Stimulated activated CD4-positive, alpha-beta T cell treated with anti-CD3 and anti-CD28 coated beads, Interleukin-15, amount 100 ng/mL, for 24 hours (primary cell): Measurements from ENCODE around the gene NAA10.
A peak's percentile ranks its signal among the peaks of the same experiment; 100 is the strongest.

Experiments used
- DNase-seq: peaks from one replicate; pipeline ENCODE4 v3.0.0-alpha.2; 2020

The NAA10 gene

GRCh38 chrX:153906126-153906917 is 28.5 kb downstream of the NAA10 start:
- DNase-seq: no peak

DNA sequence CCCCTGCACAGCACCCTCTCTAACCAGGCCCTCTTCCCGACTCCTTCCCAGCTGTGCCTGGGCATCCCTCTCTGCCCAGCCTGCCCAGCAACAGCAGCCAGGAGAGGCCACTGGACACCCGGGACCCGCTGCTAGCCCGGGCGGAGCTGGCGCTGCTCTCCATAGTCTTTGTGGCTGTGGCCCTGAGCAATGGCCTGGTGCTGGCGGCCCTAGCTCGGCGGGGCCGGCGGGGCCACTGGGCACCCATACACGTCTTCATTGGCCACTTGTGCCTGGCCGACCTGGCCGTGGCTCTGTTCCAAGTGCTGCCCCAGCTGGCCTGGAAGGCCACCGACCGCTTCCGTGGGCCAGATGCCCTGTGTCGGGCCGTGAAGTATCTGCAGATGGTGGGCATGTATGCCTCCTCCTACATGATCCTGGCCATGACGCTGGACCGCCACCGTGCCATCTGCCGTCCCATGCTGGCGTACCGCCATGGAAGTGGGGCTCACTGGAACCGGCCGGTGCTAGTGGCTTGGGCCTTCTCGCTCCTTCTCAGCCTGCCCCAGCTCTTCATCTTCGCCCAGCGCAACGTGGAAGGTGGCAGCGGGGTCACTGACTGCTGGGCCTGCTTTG is 29.2 kb downstream of the NAA10 start:
- no peak for DNase-seq

DNA sequence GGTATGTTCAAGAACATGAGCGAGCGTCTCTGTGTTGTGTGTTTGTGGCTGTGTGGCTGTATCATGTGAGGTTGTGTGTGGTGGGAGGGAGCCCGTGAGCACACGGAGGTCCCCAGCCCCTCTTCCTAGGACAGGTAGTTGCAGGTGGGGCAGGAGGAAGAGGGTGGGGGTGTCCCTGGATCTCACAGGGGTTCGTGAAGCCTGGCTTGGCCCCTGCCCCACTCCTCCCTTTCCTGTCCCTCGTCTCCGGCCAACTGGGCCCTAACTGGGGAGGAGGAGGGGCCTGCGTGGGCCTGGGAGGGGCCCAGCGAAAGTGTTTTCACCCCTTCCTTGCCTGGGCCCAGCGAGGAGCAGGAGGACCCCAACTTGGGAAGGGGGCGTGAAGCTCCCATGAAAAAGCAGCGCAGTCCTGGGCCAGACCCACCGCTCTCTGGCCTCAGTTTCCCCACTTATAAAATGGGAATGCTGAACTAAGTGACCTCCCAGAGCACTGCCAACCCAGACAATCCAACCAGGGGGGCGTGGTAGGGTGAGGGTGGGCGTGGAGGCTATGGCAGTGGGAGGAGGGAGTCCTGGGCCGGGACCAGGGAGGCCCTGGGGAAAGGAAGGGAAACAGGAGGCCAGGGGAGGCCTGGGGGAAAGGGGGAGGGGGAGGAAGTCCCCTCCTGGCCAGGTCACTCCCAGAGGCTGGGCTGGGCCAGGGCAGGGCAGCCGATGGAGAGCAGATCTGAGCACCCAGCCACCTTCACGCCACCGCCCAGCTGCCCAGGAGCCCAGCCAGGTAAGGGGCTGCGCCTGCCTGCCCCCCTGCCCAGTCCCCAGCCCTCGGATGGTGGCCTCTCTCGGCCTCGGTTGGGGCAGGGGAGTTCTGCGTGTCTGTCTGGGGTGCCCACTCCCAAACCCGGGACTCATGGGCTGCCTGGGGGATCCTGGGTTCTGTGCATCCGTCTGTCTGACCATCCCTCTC is 30.6 kb downstream of the NAA10 start, which contains the start of gene AVPR2:
Gene AVPR2, plus strand, starts transcription at position 683 of the 967 bp plus-strand sequence. CDS start 473 bp downstream, outside the sequence.
- DNase-seq: peak; percentile 35

DNA sequence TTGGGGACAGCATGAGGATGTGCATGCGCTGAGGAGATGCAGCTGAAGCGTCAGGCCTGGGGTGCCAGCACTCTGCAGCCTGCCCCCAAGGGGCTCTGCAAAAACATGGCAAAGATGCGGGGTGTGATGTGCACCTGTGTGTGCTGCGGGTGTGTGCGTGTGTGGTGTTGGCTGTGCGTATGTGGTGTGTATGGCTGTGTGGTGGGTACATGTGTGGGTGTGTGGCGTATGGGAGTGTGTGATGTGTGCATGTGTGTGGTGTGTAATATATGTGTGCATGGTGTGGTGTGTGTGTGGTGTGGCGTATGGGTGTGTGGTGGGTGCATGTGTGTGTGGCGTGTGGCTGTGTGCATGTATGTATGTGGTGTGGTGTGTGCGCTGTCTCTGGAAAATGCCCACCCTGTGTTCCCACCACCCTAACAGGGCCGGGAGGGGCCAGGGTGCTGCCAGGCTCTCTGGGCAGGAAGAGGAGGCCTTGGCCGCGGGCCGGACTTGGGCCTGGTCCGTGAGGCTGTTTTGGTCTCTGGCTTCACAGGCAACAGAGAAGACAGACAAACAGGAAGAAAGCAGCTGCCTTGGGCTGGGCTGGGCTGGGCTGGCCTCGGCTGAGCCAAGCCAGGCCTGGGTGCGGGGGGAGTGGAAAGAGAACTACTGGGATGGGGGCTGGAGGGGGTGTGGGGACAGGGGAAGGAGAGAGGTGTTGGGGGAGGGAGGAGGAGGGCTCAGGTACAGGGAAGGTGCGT is 31.4 kb downstream of the NAA10 start:
- peak; percentile 16 for DNase-seq

DNA sequence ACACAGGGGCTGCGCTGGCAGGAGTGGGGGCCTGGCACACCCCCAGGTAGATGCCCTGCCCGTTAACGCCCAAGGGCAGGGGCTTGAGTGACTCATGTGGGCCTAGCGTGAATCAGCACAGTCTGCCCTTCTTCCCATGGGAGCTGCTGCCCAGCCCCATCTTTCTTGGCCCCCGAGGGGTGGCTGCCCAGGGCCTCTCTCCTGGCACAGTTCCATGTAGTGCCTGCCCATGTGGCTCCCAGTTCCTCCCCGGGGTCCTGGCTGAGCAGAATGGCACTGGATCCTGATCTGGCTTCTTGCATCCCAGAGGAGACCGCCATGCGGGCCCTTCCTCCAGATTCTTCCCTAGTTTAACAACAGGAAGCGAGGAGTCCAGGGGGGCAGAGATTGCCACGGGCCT is 32.5 kb downstream of the NAA10 start:
- no peak for DNase-seq

GRCh38 chrX:153901753-153902140 is 33.1 kb downstream of the NAA10 start:
- DNase-seq: no peak

- peak; percentile 65 for DNase-seq
Observed at GRCh38 chrX:153900831-153901752, 33.7 kb downstream of the NAA10 start.

GRCh38 chrX:153897899-153898298 is 36.9 kb downstream of the NAA10 start:
- no peak for DNase-seq

GRCh38 chrX:153889123-153889522 is 45.7 kb downstream of the NAA10 start:
- no peak for DNase-seq

DNA sequence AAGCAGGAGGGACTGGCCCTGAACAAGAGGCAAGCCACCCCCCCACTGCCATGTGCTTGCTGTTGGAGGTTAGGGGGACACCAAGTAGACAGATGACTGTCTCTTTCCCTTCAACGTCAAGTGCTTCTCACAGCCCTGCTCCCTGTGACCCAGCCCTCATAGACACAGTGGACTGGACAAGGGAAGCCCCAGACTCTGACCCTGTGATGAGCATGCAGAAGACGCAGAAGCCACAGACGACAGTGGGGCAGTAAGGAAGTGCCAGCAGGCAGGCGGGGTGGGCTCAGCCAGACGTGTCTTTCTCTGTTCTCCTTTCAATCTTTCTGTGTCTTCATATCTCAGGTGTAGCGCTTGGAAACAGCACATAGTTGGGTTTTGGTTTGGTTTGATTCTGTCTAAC is 46.5 kb downstream of the NAA10 start:
- DNase-seq: no peak

DNA sequence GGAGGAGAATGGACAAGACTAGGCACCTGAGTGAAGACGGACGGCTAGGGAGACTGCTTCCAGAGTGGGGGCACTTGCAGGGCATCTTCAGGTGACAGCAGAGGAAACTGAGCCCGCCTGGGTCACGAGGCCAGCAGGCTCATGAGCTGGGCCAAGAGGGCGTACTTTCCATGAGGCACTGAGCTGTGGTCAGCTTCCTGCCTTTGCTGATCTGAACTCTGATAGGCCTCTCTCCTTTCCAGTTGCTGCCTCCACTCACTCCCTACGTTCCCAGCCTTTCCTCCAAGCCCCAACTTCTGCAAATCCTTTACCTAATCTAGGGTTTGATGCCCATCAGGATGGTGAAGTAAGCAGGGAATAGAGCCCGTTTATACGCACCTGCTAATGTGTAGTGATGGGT is 47.5 kb downstream of the NAA10 start:
- no peak for DNase-seq

DNA sequence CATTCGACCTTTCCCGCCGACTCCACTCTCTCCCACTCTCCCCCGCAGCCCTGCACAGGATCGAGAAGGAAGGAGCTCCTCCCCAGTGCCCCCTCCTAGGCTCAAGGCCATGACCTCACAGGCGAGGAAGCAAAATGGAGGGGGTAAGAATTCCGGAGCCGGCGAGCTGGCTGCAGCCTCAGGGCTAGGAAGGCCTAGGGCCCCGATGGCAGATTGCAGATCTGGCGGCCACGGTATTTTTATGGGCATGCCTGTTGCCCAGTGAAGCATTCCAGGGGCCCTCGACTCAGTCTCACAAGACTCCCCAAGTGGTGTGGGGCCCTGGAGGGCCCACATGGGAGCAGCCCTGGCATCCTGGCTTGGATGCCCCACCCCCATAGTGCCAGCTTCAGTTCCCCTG is 47.9 kb downstream of the NAA10 start:
- no peak for DNase-seq

DNA sequence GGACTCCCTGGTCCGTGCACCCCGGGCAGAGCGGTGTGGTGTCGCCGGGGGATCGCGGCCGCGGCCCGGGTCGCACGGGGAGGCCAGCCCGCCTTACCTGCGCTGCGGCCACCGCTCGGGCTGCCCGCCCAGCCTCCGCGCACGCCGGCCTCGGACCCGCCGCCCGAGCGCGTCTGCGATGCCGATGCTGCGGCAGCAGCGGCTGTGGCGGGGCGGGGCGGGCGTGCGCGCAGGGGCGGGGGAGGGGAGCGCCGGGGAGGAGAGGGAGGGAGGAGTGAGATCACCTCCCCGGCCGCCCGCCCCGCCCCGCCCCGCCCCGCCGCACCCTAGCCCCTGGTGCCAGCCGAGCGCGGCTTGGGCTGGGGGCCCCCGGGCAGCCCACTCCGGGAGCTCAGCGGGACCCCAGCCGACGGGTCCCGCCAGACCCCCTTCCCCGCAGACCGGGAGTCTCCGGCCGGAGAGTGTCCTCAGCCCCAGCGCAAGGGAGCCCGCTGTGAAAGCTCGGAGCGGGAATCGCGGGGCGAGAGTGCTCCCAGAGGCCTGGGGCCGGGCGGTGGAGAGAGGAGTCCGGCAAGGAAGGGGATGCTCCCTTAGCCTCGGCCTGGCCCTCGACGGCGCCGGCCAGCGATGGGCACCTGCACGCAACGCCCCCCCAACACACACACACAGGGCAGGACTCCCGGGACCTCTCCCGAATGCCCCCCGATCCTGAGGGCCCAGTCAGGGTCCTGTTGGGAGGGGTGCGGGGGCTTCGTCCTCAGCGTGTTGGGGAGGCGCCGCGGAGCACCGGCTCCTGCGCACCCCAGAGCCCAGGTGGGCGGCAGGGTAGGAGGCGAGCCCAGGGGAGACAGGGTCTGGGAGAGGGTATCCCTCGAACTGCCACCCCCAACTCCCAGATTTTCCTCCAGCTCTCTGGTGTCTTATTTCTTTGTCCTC is 48.6 kb downstream of the NAA10 start, which contains the start of gene L1CAM:
Gene L1CAM, minus strand, starts transcription at position 206 of the 936 bp plus-strand sequence. CDS start 10,337 bp downstream, outside the sequence.
- DNase-seq: peak; percentile 44

- no peak for DNase-seq
Observed at GRCh38 chrX:153885208-153885787, 49.5 kb downstream of the NAA10 start.

- DNase-seq: no peak
Observed at GRCh38 chrX:153884590-153884989, 50.2 kb downstream of the NAA10 start.

GRCh38 chrX:153884136-153884535 is 50.7 kb downstream of the NAA10 start:
- no peak for DNase-seq

DNA sequence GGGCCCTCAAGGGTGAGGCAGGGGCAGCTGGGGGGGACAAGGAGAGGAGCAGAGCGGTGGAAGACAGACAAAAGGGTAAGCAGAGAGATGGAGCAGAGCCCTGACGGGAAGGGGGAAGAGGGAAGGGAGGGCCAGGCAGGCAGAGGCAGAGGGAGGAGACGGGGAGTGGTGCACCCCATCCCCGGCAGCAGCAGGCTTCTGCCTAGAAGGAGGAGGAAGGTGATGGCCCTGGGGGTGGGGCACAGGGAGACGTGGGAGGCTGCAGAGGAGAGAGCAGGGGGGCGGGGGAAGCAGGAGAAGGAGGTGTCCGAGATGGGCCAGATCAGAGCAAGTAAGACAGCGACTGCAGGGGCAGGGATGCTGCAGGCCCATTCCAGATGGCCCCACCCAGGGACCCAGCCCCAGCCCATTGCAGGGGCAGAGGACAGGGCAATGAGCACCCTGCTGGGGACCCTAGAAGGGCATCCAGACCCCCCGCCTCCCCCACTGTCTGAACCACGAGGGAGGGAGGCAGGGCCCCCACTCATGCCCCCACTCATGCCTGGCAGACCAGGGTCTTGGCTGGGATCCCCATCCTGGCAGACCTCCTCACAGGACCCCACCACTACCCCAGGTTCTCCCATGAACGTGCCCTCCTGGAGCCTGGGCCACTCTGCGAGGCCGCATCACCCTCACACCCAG is 51.5 kb downstream of the NAA10 start:
- DNase-seq: no peak

- no peak for DNase-seq
Observed at GRCh38 chrX:153882557-153882956, 52.3 kb downstream of the NAA10 start.

GRCh38 chrX:153882086-153882498 is 52.7 kb downstream of the NAA10 start:
- no peak for DNase-seq
